GF-D8 (cell line): Measurements from ENCODE around the gene TNPO3.
A peak's percentile ranks its signal among the peaks of the same experiment; 100 is the strongest.
"Not testable (repeated sequence)": the region's sequence is repeated elsewhere in the genome, so short reads cannot be mapped to it uniquely, and the experiment has no call there.

Experiments
- DNase-seq: peaks from one replicate; lab custom pipeline; 2025; lab: John Stamatoyannopoulos, UW

The TNPO3 gene

DNA sequence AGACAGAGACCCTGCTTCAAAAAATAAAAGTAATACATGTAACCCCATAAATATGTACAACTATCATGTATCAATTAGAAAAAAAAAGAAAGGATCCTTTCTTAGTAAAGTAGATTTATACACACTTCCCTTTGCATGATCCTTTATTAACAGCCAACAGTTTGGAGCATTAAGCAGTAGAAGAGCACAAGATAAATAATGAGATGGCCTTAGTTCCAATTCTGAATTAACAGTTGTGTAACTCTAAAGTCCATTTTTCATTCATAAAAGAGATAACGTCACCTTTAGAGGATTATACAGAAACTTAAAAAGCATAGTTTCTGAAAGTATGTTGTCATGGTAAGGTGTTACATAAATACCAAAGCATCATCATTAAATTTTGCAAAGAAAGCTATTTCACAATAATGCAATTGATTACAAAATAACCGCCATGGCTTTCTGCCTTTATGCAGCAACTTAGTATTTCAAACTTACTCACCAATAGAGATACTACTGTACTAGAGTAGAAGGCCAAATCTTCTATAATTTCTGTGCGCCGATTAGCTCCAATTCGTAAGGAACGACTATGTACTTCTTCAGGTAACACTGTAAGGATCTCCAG lies 40.3 kb downstream of the TNPO3 start:
- no peak for DNase-seq

DNA sequence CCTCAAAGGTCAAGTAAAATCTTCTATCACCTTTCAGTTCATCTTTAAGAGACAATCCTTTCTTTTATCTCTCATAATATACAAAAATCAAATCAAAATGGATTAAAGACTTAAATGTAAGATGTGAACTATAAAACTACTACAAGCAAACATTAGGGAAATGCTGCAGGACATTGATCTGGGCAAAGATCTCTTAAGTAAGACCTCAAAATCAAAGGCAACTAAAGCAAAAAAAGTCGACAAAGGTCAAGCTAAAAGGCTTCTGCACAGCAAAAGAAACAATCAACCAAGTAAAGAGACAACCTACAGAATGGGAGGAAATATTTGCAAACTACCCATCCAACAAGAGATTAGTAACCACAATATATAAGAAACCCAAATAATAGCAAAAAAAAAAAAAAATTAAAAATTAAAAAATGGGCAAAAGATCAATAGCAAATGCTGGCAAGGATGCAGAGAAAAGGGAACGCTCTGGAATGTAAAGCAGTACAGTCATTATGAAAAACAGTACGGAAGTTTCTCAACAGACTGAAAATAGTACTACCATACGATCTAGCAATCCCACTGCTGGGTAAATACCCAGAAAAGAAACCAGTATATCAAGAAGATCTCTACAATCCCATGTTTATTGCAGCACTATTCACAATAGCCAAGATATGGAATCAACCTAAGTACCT lies 41.7 kb downstream of the TNPO3 start:
- DNase-seq, result peak; percentile 21

DNA sequence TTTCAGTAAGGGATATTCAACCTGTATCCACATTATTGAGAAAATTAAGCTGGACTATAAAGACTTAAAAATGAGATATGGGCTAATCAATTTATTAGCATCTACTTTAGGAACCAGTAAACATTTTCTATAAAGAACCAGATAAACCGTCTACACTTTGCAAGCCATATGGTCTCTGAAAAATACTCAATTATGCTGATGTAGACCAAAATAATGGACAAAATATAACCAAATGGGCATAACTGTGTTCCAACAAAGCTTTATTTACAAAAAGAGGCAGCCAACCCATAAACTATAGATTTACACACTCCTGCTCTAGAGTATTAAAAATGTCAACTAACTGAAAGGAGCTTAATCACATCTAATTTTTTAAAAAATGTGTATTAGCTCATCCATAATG lies 42.3 kb downstream of the TNPO3 start:
- DNase-seq, result no peak

DNA sequence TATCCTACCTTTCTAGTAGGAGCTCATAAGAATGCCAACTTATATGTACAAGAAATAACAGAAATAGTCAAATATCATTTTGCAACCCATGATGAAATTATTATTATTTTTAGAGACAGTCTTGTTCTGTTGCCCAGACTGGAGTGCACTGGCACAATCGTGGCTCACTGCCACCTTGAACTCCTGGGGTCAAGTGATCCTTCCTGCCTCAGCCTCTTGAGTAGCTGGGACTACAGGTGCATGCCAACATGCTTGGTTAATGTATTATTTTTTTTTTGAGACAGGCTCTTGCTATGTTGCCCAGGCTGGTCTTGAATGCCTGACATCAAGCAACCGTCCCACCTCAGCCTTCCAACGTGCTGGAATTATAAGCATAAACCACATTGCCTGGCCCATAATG lies 44.8 kb downstream of the TNPO3 start:
- DNase-seq, result no peak

DNA sequence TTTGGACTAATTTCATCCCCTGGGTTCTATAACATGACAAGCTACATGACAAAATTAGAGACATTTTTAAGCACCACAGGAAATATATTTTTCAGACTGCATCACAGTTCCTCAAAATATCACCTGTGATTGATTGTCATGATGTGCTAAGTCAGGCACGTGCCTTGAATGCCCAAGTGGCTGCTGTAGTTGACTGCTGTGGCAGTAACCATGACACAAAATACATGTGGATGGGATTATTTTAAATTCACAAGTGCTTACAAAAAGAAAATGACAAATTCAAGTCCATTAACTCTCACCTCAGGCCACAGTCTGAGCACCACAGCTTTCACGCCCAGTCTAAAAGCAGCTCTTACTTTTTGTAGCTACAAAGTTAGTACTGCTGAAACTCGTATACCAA lies 45.5 kb downstream of the TNPO3 start:
- DNase-seq, result no peak

DNA sequence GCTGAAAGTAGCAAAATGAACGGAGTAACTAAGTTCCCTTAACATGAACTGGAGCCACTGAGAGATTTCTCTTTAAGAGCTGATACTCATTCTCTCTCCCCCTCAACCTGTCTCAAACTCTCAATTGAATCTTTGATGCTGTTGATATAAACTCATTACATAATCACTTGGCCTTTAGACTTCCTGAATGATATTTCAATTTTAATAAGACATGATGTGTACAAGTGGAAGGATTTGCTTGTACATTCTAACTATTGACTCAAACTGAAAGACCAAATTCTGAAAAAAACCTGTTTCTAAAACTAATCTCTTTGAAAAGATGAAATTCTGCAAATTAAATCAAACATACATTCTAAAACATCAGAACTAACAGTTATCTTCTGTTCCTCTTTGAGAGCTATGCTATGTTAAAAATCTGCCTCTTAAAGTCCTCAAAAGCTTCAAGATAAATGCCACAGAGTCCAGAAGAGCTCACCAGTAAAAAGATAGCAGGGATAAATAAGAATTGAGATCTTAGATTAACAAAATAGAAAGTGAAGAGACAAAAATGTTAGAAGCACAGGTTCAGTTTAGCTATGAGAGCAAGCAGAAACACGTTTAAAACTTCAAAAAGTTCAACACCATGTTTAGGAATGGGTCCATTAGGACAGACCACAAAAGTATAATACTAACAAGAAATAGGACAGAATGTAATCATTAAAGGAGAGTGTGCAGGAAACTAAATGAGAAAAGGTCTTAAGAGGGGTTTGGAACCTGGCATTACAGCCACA lies 46.1 kb downstream of the TNPO3 start:
- no peak for DNase-seq

DNA sequence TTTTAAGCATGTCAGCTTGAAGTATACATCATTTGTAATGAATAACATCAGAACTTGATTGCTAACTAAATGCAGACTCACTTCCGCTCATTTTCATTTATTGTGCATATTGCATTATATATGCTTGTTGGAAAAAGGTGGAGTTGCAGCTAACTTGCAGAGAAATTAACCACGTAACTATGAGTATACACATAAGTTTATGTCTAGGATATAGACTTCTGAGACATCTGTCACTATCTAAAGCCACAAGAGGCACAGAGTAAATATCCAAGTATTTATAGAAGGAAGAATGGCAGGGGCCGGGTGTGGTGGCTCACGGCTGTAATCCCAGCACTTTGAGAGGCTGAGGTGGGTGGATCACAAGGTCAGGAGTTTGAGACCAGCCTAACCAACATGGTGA lies 47.3 kb downstream of the TNPO3 start:
- DNase-seq, result no peak

DNA sequence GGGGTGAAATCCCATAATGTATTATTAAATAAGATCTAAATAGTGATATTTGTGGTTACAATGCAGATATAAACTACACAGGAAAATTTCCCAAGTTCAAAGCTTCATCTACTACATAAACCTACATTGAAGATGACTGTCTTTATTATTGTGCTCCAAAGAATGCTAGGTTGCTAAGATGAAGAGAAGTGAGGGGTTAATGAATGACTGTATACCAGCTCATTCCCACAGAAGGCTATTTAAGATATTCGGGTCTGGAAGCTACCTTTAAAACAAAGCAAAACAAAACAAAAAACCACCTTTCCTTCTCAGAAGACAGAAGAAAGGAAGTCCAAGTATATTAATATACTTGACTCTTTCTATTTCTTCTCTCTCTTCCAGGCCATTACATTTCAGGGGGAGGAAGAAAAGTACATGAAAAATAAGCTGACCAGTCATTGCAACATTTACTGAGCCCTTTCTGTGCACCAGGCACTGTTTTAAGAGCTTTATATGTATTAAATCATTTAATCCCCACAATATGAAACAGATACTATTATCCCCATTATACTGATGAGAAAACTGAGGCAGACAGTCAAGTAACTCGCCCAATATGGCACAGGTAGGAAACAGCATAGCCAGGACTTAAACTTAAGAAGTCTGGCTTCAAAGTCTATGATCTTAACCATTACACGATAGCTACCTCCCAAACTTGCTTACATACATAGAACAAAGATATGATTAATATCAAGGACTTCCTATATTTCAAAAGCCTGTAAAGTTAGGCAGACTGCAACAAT lies 48.1 kb downstream of the TNPO3 start:
- no peak for DNase-seq

DNA sequence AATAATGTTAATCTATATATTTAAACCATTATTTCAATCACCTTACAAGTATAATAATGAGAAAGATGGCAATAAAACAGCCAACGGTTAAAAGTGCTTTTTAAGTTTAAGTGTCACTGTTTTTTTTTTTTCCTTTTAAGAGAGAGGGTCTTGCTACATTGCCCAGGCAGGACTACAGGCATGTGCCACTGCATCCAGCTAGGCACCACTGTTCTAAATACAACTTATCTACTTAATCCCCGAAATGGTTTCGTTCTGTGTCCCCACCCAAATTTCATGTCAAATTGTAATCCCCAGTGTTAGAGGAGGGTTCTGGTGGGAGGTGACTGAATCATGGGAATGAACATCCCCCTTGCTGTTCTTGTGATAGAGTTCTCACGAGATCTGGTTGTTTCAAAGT lies 49.7 kb downstream of the TNPO3 start:
- no peak for DNase-seq

DNA sequence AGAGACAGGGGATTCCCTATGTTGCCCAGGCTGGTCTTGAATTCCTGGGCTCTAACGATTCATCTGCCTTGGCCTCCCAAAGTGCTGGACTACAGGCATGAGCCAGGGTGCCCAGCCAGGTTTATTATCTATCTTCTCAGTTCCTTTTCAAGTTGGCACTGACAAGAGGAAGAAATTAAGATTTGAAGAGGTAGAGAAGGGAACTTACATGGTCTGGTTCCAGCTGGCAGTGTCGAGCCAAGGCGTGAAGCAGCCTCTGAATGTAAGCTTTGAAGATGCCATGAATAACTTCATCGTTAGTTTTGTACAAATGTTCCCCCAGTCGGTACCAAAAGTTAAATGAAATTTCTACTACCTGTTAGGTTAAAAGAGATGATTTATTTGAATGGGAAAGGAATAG lies 57.7 kb downstream of the TNPO3 start:
- DNase-seq, result no peak

DNA sequence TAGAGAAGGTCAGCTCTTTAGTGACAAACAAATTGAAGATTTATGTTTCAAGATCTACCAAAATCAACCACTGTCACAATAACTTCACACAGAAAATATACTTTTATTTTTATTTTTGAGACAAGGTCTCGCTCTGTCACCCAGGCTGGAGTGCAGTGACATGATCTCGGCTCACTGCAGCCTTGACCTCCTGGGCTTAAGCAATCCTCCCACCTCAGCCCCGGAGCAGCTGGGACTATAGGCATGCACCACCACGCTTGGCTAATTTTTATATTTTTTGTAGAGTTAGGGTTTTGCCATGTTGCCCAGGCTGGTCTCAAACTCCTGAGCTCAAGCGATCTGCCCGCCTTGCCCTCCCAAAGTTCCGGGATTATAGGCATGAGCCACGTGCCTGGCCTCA lies 60.4 kb downstream of the TNPO3 start:
- not testable (repeated sequence) for DNase-seq

DNA sequence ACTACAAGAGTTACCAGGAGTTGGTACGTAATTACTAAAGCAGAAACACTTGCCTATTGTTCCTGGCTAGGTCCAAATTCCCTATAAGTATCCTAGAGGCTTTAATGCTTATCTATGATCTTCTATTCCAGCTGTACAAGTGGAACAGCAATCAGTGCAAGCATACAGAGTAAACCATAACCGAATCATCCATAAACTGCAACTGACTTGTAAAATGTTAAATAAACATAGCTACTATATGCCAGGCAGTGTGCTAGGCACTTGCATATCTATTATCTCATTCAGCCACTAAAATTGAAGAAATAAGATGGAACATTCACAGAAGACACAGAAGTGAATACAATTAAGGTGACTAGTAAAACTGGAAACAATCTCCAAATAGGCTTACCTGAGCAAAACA lies 61.5 kb downstream of the TNPO3 start:
- DNase-seq, result no peak

DNA sequence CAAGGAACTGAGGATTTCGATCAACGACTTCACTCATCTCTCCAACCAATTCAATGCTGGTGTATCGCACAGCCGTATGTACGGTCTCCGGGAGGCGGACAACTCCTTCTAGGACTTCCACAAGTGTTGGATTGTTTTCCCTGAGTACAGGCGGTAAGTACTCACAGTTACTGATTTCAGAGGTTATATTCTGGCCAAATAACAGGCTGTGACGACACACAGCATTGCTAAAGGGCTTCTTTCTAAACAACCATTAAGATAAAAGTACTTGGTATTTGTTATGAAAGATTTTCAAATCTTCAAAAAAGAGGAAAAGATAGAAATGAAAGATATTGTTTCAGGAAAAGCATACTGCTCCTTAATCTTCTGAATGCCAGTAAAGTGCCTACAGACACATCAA lies 65.0 kb downstream of the TNPO3 start:
- DNase-seq, result no peak

DNA sequence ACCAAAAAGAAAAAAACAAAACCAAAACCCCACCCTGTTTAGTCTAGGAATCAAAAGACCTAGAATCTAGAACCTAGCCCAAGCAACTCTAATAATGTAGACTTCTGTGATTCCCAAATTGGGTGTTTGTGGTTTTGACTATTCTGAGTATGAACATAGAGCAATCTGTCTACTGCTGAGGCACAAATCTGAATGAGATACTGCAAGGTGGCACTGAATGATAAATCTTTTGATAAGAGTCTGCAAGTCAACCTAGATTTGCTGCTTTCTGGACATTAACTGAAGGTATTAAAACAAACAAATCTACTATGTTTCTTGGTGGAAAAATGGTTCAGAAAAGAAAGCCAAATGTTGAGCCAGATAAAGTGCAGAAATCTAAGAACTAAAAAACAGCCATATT lies 66.5 kb downstream of the TNPO3 start:
- DNase-seq, result no peak

DNA sequence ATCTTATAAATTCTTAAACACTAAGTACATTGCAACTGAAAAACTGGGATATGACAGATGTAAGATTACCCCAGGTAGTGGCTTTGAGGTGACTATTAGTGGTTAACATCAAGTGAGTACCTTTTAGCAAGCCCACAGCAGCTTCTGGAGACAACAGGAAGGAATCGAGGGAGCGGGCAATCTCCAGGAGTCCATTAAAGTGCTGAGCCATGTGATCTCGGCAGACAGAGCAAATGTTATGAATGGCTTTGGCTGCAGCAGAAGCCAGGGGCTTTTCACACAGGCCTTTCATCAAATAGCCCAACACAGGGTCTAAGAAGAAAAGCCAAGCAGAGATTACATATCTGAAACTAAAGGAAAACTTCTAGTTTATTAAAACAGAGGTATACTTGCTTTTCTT lies 68.3 kb downstream of the TNPO3 start:
- DNase-seq, result no peak

DNA sequence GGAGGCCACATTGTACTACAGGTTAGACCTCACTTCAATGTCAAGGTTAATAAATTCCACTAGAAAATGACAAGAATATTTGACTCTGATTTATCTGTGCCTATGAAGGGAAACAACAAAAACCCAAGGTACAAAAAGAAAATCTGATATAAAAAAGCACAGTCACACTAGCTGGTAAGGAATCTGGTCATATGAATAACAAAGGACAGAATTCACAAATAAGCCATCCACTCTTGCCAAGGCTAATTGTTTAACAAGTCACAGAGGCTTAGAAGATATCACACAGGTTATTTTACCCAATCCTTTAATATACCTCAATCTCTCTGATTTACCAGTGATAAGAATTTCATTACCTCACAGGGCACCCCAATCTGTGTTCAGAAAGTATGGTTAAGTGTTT lies 69.3 kb downstream of the TNPO3 start:
- no peak for DNase-seq

DNA sequence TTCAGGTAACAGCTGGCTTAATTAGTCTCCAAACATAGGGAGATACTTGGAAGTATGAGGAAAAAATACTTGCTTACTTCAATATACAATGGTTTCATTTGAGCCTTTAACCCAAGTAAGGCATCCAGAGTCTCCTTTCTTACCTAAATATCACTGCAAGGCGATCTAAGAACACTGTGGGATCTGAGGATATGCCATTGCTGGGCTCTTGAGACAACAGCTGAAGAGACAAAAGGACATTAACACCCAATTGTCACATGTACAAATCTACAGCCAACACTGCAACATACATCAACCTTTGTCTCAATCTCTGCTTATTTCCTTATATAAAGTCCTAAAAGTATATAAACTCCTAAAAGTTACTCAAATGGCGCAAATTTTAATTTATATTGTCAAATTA lies 72.8 kb downstream of the TNPO3 start:
- no peak for DNase-seq

DNA sequence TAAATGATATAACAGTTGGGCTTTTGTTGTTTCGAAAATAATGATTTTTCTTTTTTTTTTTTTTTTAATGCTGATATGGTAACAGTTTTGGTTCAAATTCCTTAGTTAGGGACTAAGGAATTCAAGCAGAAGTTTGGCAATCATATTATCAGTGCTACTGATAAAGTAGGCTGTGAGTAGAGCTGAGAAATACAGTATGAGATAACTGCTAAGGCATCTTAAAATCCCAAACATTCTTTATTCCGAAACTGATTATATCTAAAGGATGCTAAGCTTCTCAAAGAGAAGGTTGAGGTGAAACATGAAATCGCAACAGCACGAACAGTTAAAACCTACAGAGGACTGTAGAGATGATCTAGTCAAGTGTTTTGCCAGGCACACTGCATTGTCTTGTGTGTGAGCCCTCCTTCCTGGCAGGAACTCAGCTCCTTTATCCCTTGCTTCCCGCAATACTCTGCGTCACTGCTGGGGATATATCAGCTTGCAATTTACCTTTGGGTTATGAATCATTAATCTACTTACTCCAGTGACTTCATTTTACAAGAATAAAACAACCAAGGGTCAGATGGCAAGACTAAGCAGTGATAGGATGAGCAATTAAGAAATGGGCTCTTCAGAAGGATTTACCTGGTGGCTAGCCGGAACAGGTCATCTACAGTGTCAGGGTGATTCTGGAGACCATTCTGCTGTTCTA lies 80.5 kb downstream of the TNPO3 start:
- no peak for DNase-seq

DNA sequence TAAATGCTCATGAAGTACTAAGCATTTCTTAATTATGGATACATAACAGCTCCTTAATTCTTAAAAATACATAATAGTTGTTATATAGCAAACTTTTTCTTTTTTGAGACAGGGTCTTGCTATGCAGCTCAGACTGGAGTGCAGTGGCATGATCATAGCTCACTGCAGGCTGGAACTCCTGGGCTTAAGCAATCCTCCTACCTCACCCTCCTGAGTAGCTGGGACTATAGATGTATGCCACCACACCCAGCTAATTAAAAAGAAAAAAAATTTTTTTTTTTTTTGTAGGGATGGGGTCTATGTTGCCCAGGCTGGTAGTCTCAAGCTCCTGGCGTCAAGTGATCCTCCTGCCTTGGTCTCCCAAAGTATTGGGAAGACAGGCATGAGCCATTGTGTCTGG lies 86.3 kb downstream of the TNPO3 start:
- no peak for DNase-seq

DNA sequence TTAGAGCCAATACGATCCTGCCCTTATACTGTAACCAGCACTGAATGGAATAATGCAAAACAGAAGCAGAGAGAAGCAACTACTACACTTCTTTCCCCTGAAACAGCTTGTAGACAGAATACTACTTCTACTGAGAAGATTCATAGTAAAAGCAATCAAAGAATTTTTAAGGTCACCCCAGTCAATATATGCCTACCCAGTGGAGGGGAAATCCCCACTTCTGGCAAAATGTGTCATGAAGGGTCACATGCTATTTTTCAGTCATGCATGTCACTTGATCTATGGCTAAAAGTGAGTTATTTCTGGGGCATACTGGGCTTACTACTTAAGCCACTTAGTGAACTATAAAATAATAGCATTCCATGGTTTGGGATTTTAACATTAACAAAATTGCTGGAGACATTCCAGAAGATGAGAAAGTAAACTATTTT lies 91.6 kb downstream of the TNPO3 start:
- DNase-seq, result no peak

DNA sequence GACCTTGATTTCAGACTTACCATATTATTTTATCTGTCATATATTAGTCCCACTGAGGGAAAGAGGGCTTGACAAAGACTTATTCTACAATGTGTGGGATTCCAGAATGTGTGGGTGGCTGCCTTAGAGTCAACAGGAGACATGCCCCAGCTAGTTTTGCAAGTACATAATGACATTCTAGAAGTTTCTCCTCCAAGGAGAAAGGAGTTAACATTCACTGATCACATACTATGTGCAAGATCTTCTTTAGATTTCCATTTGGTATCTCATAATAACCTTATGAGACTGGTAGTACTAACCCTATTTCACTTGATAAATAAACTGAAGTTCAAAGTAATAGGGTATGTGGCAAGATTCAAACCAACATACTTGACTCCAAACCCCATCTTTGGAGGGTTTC lies 92.0 kb downstream of the TNPO3 start:
- no peak for DNase-seq

DNA sequence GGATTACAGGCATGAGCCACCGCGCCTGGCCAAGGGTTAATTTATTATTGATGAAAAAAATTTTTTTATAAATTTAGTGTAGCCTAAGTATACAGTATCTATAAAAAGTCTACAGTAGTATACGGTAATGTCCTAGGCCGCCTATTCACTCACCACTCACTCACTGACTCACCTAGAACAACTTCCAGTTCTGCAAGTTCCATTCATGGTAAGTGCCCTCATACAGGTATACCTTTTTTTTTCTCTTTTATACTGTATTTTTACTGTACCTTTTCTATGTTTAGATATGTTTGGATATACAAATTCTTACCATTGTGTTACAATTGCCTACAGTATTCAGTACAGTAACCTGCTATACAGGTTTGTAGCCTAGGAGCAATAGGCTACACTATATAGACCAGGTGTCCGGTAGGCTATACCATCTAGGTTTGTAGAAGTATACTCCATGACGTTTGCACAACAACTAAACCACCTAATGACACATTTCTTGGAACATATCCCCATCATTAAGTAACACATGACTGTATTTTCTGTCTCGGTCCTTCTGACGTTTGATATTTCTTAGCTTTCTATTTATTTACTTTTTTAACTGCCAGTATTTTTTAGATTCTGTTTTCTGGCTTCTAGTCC lies 93.8 kb downstream of the TNPO3 start:
- no peak for DNase-seq
